ENCODE measurements around the gene EPPIN.

DNA sequence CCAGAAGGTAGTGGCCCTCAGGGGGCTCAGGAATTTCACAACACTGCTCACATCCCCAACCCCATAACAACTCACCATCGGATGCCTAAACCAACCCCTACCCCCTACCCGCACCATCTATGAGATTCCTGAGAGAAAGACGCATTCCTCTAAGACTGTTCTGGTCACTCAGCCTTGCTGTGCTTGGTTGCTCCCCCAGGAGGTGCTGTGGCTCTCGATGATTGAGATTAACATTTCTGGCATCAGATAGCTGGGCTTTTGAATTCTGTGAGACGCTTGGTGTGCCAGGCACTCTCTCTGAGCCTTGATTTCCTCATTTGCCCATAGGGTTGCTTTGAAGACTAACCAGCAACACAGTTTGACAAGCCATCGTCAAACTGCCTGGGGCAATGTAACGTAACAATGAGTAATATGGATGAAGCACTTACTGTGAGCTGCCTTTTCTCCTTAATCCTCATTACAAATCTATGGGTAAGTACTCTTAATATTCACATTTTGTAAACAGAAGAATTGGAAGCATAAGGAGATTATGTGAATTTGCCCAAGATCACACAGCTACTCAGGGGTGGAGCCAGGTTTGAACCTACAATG is 8.9 kb downstream of the EPPIN start:
- TF ChIP-seq POLR2AphosphoS5 (IDR thresholded peaks at IDR 0.05; ENCODE audit: insufficient read depth in 1 of 2, low read depth in 1 of 2), result no peak
- TF ChIP-seq, protein P1, sequence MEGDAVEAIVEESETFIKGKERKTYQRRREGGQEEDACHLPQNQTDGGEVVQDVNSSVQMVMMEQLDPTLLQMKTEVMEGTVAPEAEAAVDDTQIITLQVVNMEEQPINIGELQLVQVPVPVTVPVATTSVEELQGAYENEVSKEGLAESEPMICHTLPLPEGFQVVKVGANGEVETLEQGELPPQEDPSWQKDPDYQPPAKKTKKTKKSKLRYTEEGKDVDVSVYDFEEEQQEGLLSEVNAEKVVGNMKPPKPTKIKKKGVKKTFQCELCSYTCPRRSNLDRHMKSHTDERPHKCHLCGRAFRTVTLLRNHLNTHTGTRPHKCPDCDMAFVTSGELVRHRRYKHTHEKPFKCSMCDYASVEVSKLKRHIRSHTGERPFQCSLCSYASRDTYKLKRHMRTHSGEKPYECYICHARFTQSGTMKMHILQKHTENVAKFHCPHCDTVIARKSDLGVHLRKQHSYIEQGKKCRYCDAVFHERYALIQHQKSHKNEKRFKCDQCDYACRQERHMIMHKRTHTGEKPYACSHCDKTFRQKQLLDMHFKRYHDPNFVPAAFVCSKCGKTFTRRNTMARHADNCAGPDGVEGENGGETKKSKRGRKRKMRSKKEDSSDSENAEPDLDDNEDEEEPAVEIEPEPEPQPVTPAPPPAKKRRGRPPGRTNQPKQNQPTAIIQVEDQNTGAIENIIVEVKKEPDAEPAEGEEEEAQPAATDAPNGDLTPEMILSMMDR (IDR thresholded peaks at IDR 0.05), result no peak
- TF ChIP-seq POLR2A (IDR thresholded peaks at IDR 0.05), result no peak
